CD8-positive, alpha-beta memory T cell (primary cell): Measurements from ENCODE around the gene PABPC1L2A. TPM values are rescaled to one million over a fixed set of nuclear protein-coding genes. Genes with fewer than 3 reads are reported as not detected.
"Not testable (repeated sequence)": the region's sequence is repeated elsewhere in the genome, so short reads cannot be mapped to it uniquely, and the experiment has no call there.

Experiments
- CTCF ChIA-PET: fragments of 350-600 bp; sonication (Branson Sonifier 250); formaldehyde crosslinking; loops from one replicate; lab custom pipeline; 2021; ENCODE audit warnings: antibody characterized with exemption; lab: Charles Lee
- POLR2A ChIA-PET: fragments of 350-600 bp; sonication (Branson Sonifier 250); formaldehyde crosslinking; loops from one replicate; lab custom pipeline; 2021; ENCODE audit warnings: antibody characterized with exemption; lab: Charles Lee
- DNase-seq, 5 donors: peaks; one replicate each; pipeline versions ENCODE4 v3.0.0 to v3.0.0-alpha.2; 2020 to 2022; ENCODE audit warnings: mixed read lengths in 1 of 5
- H3K27ac ChIP-seq: one replicate; pipeline ENCODE4 v1.7.0; 2013; ENCODE audit warnings: low read depth, mild to moderate bottlenecking, low read length, moderate library complexity
- H3K27me3 ChIP-seq: 2 replicates; pipeline ENCODE4 v1.7.0; 2013; ENCODE audit warnings: low read length, mild to moderate bottlenecking; ENCODE audit not compliant: insufficient read depth, poor library complexity, severe bottlenecking
- H3K36me3 ChIP-seq: 2 replicates; pipeline ENCODE4 v1.7.0; 2013; ENCODE audit warnings: mild to moderate bottlenecking, low read length, moderate library complexity; ENCODE audit not compliant: insufficient read depth
- H3K4me1 ChIP-seq: 2 replicates; pipeline ENCODE4 v1.7.0; 2013; ENCODE audit warnings: mild to moderate bottlenecking, low read length, moderate library complexity; ENCODE audit not compliant: insufficient read depth
- H3K4me3 ChIP-seq: 2 replicates; pipeline ENCODE4 v1.7.0; 2013; ENCODE audit warnings: mild to moderate bottlenecking, low read length
- H3K9me3 ChIP-seq: 2 replicates; pipeline ENCODE4 v1.7.0; 2013; ENCODE audit warnings: mild to moderate bottlenecking, low read length
- H3K27ac Mint-ChIP-seq, 8 donors: one replicate each; pipeline ENCODE4 v1.8.0; 2020 to 2021; ENCODE audit warnings: mixed read lengths in 8 of 8, mild to moderate bottlenecking in 6 of 8, inconsistent platforms in 3 of 8, moderate library complexity in 3 of 8
- H3K27me3 Mint-ChIP-seq, 2 donors: one replicate each; pipeline ENCODE4 v1.8.0; 2020 to 2021; ENCODE audit warnings: mixed read lengths in 2 of 2, mild to moderate bottlenecking in 1 of 2, moderate library complexity in 1 of 2
- H3K36me3 Mint-ChIP-seq, 3 donors: one replicate each; pipeline ENCODE4 v1.8.0; 2020 to 2021; ENCODE audit warnings: mixed read lengths in 3 of 3, inconsistent platforms in 1 of 3, mild to moderate bottlenecking in 1 of 3
- H3K4me1 Mint-ChIP-seq, 3 donors: one replicate each; pipeline ENCODE4 v1.8.0; 2020 to 2021; ENCODE audit warnings: mixed read lengths in 3 of 3, inconsistent platforms in 1 of 3, mild to moderate bottlenecking in 1 of 3
- H3K4me3 Mint-ChIP-seq, 7 donors: one replicate each; pipeline ENCODE4 v1.8.0; 2020 to 2021; ENCODE audit warnings: mixed read lengths in 7 of 7, mild to moderate bottlenecking in 6 of 7, moderate library complexity in 4 of 7, inconsistent platforms in 2 of 7
- H3K9me3 Mint-ChIP-seq, 5 donors: one replicate each; pipeline ENCODE4 v1.8.0; 2020 to 2022; ENCODE audit warnings: mixed read lengths in 5 of 5, mild to moderate bottlenecking in 3 of 5, moderate library complexity in 2 of 5, inconsistent platforms in 1 of 5
- polyA plus RNA-seq: library from polyadenylated mRNA; unstranded; fragments of 300-500 nt; fragmentation: Illumina TruSeq; gene quantifications from one replicate; pipeline ENCODE4 v1.2.3, GENCODE V29; 2021
- total RNA-seq, 2 experiments: library from RNA; stranded (reverse); gene quantifications; one replicate each; pipeline ENCODE4 v1.2.3, GENCODE V29; 2021

The PABPC1L2A gene
- total and polyA plus RNA-seq, 3 experiments from 2014 or later, result not detected

DNA sequence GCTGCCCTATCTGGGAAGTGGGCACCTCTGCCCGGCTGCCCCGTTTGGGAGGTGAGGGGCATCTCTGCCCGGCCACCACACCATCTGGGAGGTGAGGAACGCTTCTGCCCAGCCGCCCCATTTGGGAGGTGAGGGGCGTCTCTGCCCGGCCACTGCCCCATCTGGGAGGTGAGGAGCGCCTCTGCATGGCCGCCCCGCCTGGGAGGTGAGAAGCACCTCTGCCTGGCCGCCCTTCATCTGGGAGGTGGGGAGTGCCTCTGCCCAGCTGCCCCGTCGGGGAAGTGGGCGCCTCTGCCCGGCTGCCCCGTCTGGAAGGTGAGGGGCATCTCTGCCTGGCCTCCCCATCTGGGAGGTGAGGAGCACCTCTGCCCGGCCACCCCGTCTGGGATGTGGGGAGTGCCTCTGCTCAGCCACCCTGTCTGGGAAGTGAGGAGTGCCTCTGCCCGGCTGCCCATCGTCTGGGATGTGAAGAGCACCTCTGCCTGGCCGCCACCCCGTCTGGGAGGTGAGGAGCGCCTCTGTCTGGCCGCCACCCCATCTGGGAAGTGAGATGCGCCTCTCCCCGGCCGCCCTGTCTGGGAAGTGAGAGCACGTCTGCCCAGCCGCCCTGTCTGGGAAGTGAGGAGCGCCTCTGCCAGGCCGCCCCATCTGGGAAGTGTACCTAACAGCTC lies 9.8 kb downstream of the PABPC1L2A start:
- Mint-ChIP-seq H3K27me3 (peaks cover 9 to 12% of the 10 kb centered on the region in 2 donors), H3K4me1 (no peaks in the 10 kb centered on the region), H3K9me3 (peaks cover 3 to 10% (median 6%) of the 10 kb centered on the region in 5 donors), H3K36me3 (no peaks in the 10 kb centered on the region), H3K4me3 (no peak overlapping the region), H3K27ac (no peak overlapping the region)
- Histone ChIP-seq H3K4me3 (no peak overlapping the region), H3K4me1 (no peaks in the 10 kb centered on the region), H3K9me3 (no peaks in the 10 kb centered on the region), H3K27ac (no peak overlapping the region), H3K36me3 (no peaks in the 10 kb centered on the region), H3K27me3 (no peaks in the 10 kb centered on the region)
- POLR2A ChIA-PET, result no interaction called here
- DNase-seq, result no peak
- CTCF ChIA-PET, result no interaction called here

DNA sequence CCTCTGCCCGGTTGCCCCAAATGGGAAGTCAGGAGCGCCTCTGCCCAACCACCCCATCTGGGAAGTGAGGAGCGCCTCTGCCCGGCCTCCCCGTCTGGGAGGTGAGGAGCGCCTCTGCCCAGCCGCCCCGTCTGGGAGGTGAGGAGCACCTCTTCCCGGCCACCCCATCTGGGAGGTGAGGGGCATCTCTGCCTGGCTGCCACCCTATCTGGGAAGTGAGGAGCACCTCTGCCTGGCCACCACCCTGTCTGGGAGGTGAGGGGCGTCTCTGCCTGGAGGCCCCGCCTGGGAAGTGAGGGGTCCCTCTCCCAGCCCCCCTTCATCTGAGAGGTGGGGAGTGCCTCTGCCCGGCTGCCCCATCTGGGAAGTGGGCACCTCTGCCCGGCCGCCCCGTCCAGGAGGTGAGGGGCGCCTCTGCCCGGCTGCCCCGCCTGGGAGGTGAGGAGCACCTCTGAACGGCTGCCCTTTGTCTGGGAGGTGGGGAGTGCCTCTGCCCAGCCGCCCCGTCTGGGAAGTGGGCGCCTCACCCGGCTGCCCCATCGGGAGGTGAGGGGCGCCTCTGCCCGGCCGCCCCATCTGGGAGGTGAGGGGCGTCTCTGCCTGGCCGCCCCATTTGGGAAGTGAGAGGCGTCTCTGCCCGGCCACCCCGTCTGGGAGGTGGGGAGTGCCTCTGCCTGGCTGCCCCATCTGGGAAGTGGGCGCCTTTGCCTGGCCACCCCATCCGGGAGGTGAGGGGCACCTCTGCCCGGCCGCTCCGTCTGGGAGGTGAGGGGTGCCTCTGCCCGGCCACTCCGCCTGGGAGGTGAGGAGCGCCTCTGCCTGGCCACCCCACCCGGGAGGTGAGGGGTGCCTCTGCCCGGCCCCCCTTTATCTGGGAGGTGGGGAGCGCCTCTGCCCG lies 10.6 kb downstream of the PABPC1L2A start:
- ChIA-PET CTCF (no interaction called here), POLR2A (no interaction called here)
- H3K4me3 Mint-ChIP-seq, result no peak overlapping the region
- Histone ChIP-seq H3K4me1 (no peaks in the 10 kb centered on the region), H3K36me3 (no peaks in the 10 kb centered on the region), H3K27me3 (no peaks in the 10 kb centered on the region), H3K27ac (no peak overlapping the region), H3K4me3 (no peak overlapping the region), H3K9me3 (no peaks in the 10 kb centered on the region)
- no peaks in the 10 kb centered on the region for H3K36me3 Mint-ChIP-seq
- no peaks in the 10 kb centered on the region for H3K4me1 Mint-ChIP-seq
- peaks cover 3 to 11% (median 6%) of the 10 kb centered on the region in 5 donors for H3K9me3 Mint-ChIP-seq
- H3K27me3 Mint-ChIP-seq, result peaks cover 5 to 9% of the 10 kb centered on the region in 2 donors
- DNase-seq, result no peak
- no peak overlapping the region for H3K27ac Mint-ChIP-seq

DNA sequence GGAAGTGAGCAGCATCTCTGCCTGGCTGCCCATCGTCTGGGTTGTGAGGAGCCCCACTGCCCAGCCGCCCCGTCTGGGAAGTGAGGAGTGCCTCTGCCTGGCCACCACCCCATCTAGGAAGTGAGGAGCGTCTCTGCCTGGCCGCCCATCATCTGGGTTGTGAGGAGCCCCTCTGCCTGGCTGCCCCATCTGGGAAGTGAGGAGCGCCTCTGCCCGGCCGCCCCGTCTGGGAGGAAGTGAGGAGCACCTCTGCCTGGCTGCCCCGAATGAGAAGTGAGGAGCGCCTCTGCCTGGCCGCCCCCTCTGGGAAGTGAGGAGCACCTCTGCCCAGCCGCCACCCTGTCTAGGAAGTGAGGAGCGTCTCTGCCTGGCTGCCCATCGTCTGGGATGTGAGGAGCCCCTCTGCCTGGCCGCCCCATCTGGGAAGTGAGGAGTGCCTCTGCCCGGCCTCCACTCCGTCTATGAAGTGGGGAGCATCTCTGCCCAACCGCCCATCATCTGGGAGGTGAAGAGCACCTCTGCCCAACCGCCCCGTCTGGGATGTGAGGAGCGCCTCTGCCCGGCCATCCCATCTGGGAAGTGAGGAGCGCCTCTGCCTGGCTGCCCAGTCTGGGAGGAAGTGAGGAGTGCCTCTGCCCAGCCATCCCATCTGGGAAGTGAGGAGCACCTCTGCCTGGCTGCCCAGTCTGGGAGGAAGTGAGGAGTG lies 11.4 kb downstream of the PABPC1L2A start:
- H3K4me1 Mint-ChIP-seq, H3K27me3 ChIP-seq, H3K4me3 Mint-ChIP-seq, POLR2A ChIA-PET, H3K9me3 ChIP-seq, H3K27ac ChIP-seq, H3K4me1 ChIP-seq, H3K36me3 Mint-ChIP-seq, H3K27me3 Mint-ChIP-seq, H3K36me3 ChIP-seq, H3K4me3 ChIP-seq, DNase-seq, H3K27ac Mint-ChIP-seq, CTCF ChIA-PET: not testable (repeated sequence)
- H3K9me3 Mint-ChIP-seq, result peaks cover 3 to 12% (median 7%) of the 10 kb centered on the region in 5 donors

DNA sequence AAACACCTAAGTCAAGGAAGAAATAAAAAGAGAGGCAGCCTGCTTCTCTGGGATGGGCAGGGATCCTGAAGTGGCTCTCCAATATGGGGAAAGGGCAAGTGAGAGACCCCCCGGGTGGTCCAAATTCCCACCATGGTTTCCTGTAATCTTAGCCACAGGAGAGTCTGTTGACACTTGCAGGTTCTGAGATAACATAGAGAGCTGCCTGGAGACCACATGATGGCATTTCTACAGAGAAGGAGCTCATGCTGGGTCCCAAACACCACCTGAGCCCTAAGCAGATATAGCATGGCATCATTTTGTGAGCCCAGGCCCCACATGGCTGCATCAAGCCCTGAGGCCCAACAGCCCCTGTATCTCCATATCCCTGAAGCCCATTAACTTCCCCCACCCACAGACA lies 50.4 kb downstream of the PABPC1L2A start:
- Mint-ChIP-seq H3K4me1 (no peaks in the 10 kb centered on the region), H3K9me3 (peaks cover 2 to 13% (median 6%) of the 10 kb centered on the region in 5 donors), H3K27me3 (peaks cover 9 to 19% of the 10 kb centered on the region in 2 donors), H3K36me3 (no peaks in the 10 kb centered on the region), H3K27ac (no peak overlapping the region), H3K4me3 (no peak overlapping the region)
- no peaks in the 10 kb centered on the region for H3K4me1 ChIP-seq
- CTCF ChIA-PET, result no interaction called here
- POLR2A ChIA-PET, result no interaction called here
- H3K36me3 ChIP-seq, result no peaks in the 10 kb centered on the region
- no peaks in the 10 kb centered on the region for H3K9me3 ChIP-seq
- no peak for DNase-seq
- H3K4me3 ChIP-seq, result no peak overlapping the region
- H3K27ac ChIP-seq, result no peak overlapping the region
- H3K27me3 ChIP-seq, result no peaks in the 10 kb centered on the region

Other genes with a start within 250 kb of the PABPC1L2A start
- not detected for gene FAM236C, start 166.9 kb downstream of the PABPC1L2A start, total RNA-seq
- not detected for gene FAM236C, start 166.9 kb downstream of the PABPC1L2A start, polyA plus RNA-seq
- not detected for gene FAM236A, start 141.3 kb downstream of the PABPC1L2A start, total RNA-seq
- not detected for gene FAM236A, start 141.3 kb downstream of the PABPC1L2A start, polyA plus RNA-seq
- gene DMRTC1, start 135.7 kb downstream of the PABPC1L2A start, total RNA-seq, result not detected
- not detected for gene DMRTC1, start 135.7 kb downstream of the PABPC1L2A start, polyA plus RNA-seq
- gene PABPC1L2B, start 76.6 kb downstream of the PABPC1L2A start, total RNA-seq, result not detected
- not detected for gene PABPC1L2B, start 76.6 kb downstream of the PABPC1L2A start, polyA plus RNA-seq
- 1 to 10 TPM; 2.5 to 3.1 TPM for gene NAP1L2, start 135.3 kb upstream of the PABPC1L2A start, total RNA-seq
- 1.8 TPM for gene NAP1L2, start 135.3 kb upstream of the PABPC1L2A start, polyA plus RNA-seq